ENCODE results near the gene PRIM2.
"Not testable (repeated sequence)": the region's sequence is repeated elsewhere in the genome, so short reads cannot be mapped to it uniquely, and the experiment has no call there.

Gene PRIM2

GRCh38 chr6:57658526-57658925 lies 341.1 kb downstream of the PRIM2 start:
- DNase-seq = not testable (repeated sequence)

GRCh38 chr6:57659794-57660193 lies 342.4 kb downstream of the PRIM2 start:
- DNase-seq = not testable (repeated sequence)

- DNase-seq = not testable (repeated sequence)
Measured at GRCh38 chr6:57660940-57661339, 343.5 kb downstream of the PRIM2 start.

- not testable (repeated sequence) for DNase-seq
Measured at GRCh38 chr6:57668108-57668507, 350.7 kb downstream of the PRIM2 start.

- DNase-seq = not testable (repeated sequence)
Measured at GRCh38 chr6:57671237-57671636, 353.8 kb downstream of the PRIM2 start.

- not testable (repeated sequence) for DNase-seq
Measured at GRCh38 chr6:57671937-57672627, 354.7 kb downstream of the PRIM2 start.

- DNase-seq = not testable (repeated sequence)
Measured at GRCh38 chr6:57673281-57673680, 355.9 kb downstream of the PRIM2 start.

- not testable (repeated sequence) for DNase-seq
Measured at GRCh38 chr6:57675386-57675785, 358.0 kb downstream of the PRIM2 start.

GRCh38 chr6:57696382-57696781 lies 379.0 kb downstream of the PRIM2 start:
- DNase-seq = not testable (repeated sequence)

Measured in stimulated activated CD4-positive, alpha-beta T cell treated with anti-CD3 and anti-CD28 coated beads, Interleukin-15, amount 100 ng/mL, for 24 hours (primary cell).